Neural cell (in vitro differentiated cells): Measurements from ENCODE around the gene BBS4. TPM values are rescaled to one million over a fixed set of nuclear protein-coding genes. Genes with fewer than 3 reads are reported as not detected.
"Not testable (repeated sequence)": the region's sequence is repeated elsewhere in the genome, so short reads cannot be mapped to it uniquely, and the experiment has no call there.

Experiments
- H2AFZ ChIP-seq: fragments of 200-600, 300-800 bp; sonication (generic), shearing (Covaris generic); 2 replicates; pipeline ENCODE4 v1.6.0; 2014; ENCODE audit warnings: low read depth, mild to moderate bottlenecking, antibody characterized with exemption, low read length, moderate library complexity
- H3F3A ChIP-seq: fragments of 200-600 bp; shearing (Covaris generic); 2 replicates; pipeline ENCODE4 v1.6.1; 2016; ENCODE audit warnings: mild to moderate bottlenecking, moderate library complexity, mixed read lengths, antibody characterized with exemption, low read length; ENCODE audit not compliant: insufficient read depth, poor library complexity, severe bottlenecking
- H3K27ac ChIP-seq: fragments of 200-600, 300-800 bp; sonication (generic), shearing (Covaris generic); 2 replicates; pipeline ENCODE4 v1.5.1; 2014; ENCODE audit warnings: mild to moderate bottlenecking, low read length, moderate library complexity
- H3K27me3 ChIP-seq: fragments of 300-800, 200-600 bp; sonication (generic), shearing (Covaris generic); 2 replicates; pipeline ENCODE4 v1.6.0; 2014; ENCODE audit warnings: mild to moderate bottlenecking, low read depth, low read length, moderate library complexity; ENCODE audit not compliant: insufficient read depth
- H3K36me3 ChIP-seq: fragments of 300-800, 200-600 bp; sonication (generic), shearing (Covaris generic); 2 replicates; pipeline ENCODE4 v1.5.1; 2014; ENCODE audit warnings: mild to moderate bottlenecking, antibody characterized with exemption, low read length, moderate library complexity; ENCODE audit not compliant: insufficient read depth
- H3K4me2 ChIP-seq: fragments of 300-800, 200-600 bp; sonication (generic), shearing (Covaris generic); 2 replicates; pipeline ENCODE4 v1.6.0; 2014; ENCODE audit warnings: mild to moderate bottlenecking, low read length
- H3K4me3 ChIP-seq: fragments of 300-800, 200-600 bp; sonication (generic), shearing (Covaris generic); 2 replicates; pipeline ENCODE4 v1.5.1; 2014; ENCODE audit warnings: mild to moderate bottlenecking, low read length, moderate library complexity
- H3K79me2 ChIP-seq: fragments of 200-600 bp; shearing (Covaris generic); replicated peaks from 2 replicates; pipeline ENCODE4 v1.6.0; 2014; ENCODE audit warnings: mild to moderate bottlenecking, low read length, moderate library complexity; ENCODE audit not compliant: insufficient read depth
- H3K9ac ChIP-seq: fragments of 300-800, 200-600 bp; sonication (generic), shearing (Covaris generic); 2 replicates; pipeline ENCODE4 v1.6.1; 2016; ENCODE audit warnings: mild to moderate bottlenecking, low read length, mixed read lengths
- H3K9me2 ChIP-seq: fragments of 200-600 bp; shearing (Covaris generic); 2 replicates; pipeline ENCODE4 v1.6.1; 2016; ENCODE audit warnings: mild to moderate bottlenecking, low read length, mixed read lengths; ENCODE audit not compliant: insufficient read depth
- H3K9me3 ChIP-seq: fragments of 200-600, 300-800 bp; sonication (generic), shearing (Covaris generic); 2 replicates; pipeline ENCODE4 v1.6.1; 2016; ENCODE audit warnings: mild to moderate bottlenecking, mixed run types, low read length, moderate library complexity, mixed read lengths
- H4K20me1 ChIP-seq: fragments of 200-600 bp; shearing (Covaris generic); 2 replicates; pipeline ENCODE4 v1.6.1; 2016; ENCODE audit warnings: mild to moderate bottlenecking, mixed run types; ENCODE audit not compliant: insufficient read depth
- CTCF ChIP-seq: fragments of 450-650 bp; IDR thresholded peaks from 2 replicates; pipeline ENCODE4 v1.5.1; 2014; ENCODE audit warnings: antibody characterized with exemption, mild to moderate bottlenecking, moderate library complexity; ENCODE audit not compliant: poor library complexity, severe bottlenecking
- EP300 ChIP-seq: fragments of 450-650 bp; conservative IDR thresholded peaks from 2 replicates; pipeline ENCODE4 v1.6.1; 2014; ENCODE audit warnings: antibody characterized with exemption, mild to moderate bottlenecking, moderate library complexity; ENCODE audit not compliant: poor library complexity, severe bottlenecking
- EZH2 ChIP-seq: fragments of 200-600, 300-800 bp; shearing (Covaris generic), sonication (generic); IDR thresholded peaks from 2 replicates; pipeline ENCODE4 v1.6.1; 2014; ENCODE audit warnings: antibody characterized with exemption, low read length, borderline replicate concordance, mild to moderate bottlenecking; ENCODE audit not compliant: insufficient read depth, poor library complexity, severe bottlenecking
- MXI1 ChIP-seq: fragments of 450-650 bp; conservative IDR thresholded peaks from 2 replicates; pipeline ENCODE4 v1.6.1; 2014; ENCODE audit warnings: antibody characterized with exemption, mild to moderate bottlenecking; ENCODE audit not compliant: poor library complexity, severe bottlenecking
- POLR2AphosphoS5 ChIP-seq: IDR thresholded peaks from 2 replicates; pipeline ENCODE4 v1.6.1; 2012
- RAD21 ChIP-seq: fragments of 450-650 bp; conservative IDR thresholded peaks from 2 replicates; pipeline ENCODE4 v1.6.1; 2014; ENCODE audit warnings: antibody characterized with exemption, mild to moderate bottlenecking, moderate library complexity
- REST ChIP-seq: IDR thresholded peaks from 2 replicates; pipeline ENCODE4 v1.6.1; 2012; ENCODE audit warnings: borderline replicate concordance
- SMC3 ChIP-seq: fragments of 450-650 bp; conservative IDR thresholded peaks from 2 replicates; pipeline ENCODE4 v1.6.1; 2014; ENCODE audit warnings: antibody characterized with exemption, mild to moderate bottlenecking, moderate library complexity; ENCODE audit not compliant: poor library complexity
- TAF1 ChIP-seq: IDR thresholded peaks from 2 replicates; pipeline ENCODE4 v1.6.1; 2012; ENCODE audit warnings: low read depth
- polyA plus RNA-seq: library from polyadenylated mRNA; depleted of rRNA; stranded (reverse); fragments of >200 nt; gene quantifications from 2 replicates; pipeline ENCODE4 v1.2.3, GENCODE V29; 2014

BBS4 gene
- polyA plus RNA-seq, 1 donor from 2014 or later, result 88.2 TPM

- Histone ChIP-seq H3K27ac (no peak overlapping the region), H3K9me2 (no peaks in the 10 kb centered on the region), H3K9ac (no peak overlapping the region), H3K9me3 (no peaks in the 10 kb centered on the region), H3K4me2 (no peak overlapping the region), H3F3A (no peaks in the 10 kb centered on the region), H3K36me3 (peaks cover 5% of the 10 kb centered on the region), H3K4me3 (no peak overlapping the region), H3K79me2 (no peaks in the 10 kb centered on the region), H4K20me1 (no peaks in the 10 kb centered on the region), H2AFZ (no peak overlapping the region), H3K27me3 (no peaks in the 10 kb centered on the region)
- TF ChIP-seq REST, result no peak
- no peak for TF ChIP-seq EZH2
- no peak for TF ChIP-seq MXI1
- no peak for TF ChIP-seq CTCF
- no peak for TF ChIP-seq POLR2AphosphoS5
- no peak for TF ChIP-seq RAD21
- no peak for TF ChIP-seq SMC3
- TF ChIP-seq TAF1, result no peak
- TF ChIP-seq EP300, result no peak
These were observed 41.1 kb downstream of the BBS4 start for GRCh38 chr15:72727154-72727553.

- H2AFZ ChIP-seq, H3K4me3 ChIP-seq, H3K79me2 ChIP-seq, H3K9me2 ChIP-seq, H3K4me2 ChIP-seq, H3K27ac ChIP-seq, H3K27me3 ChIP-seq, H3K9me3 ChIP-seq, H4K20me1 ChIP-seq, H3F3A ChIP-seq, H3K9ac ChIP-seq, H3K36me3 ChIP-seq: not testable (repeated sequence)
These were observed 42.2 kb downstream of the BBS4 start for GRCh38 chr15:72728249-72728648.

GRCh38 chr15:72728821-72729220 is 42.8 kb downstream of the BBS4 start:
- H3K36me3 ChIP-seq, result peaks cover 5% of the 10 kb centered on the region
- H3K4me2 ChIP-seq, result no peak overlapping the region
- no peak overlapping the region for H3K4me3 ChIP-seq
- H3K9me3 ChIP-seq, result no peaks in the 10 kb centered on the region
- no peak overlapping the region for H3K27ac ChIP-seq
- no peaks in the 10 kb centered on the region for H3K79me2 ChIP-seq
- H3F3A ChIP-seq, result no peaks in the 10 kb centered on the region
- no peak overlapping the region for H3K9ac ChIP-seq
- H3K9me2 ChIP-seq, result no peaks in the 10 kb centered on the region
- TF ChIP-seq EP300 (no peak), EZH2 (no peak), POLR2AphosphoS5 (no peak), MXI1 (no peak), RAD21 (no peak), TAF1 (no peak), SMC3 (no peak), REST (no peak)
- H2AFZ ChIP-seq, result no peak overlapping the region
- H3K27me3 ChIP-seq, result no peaks in the 10 kb centered on the region
- no peaks in the 10 kb centered on the region for H4K20me1 ChIP-seq
